SJSA1 (cell line): ENCODE data around the gene CTAGE4. TPM values are rescaled to one million over a fixed set of nuclear protein-coding genes. Genes with fewer than 3 reads are reported as not detected.
"Not testable (repeated sequence)": the region's sequence is repeated elsewhere in the genome, so short reads cannot be mapped to it uniquely, and the experiment has no call there.

Experiments used
- DNase-seq, 2 experiments: peaks; one replicate each; pipeline ENCODE4 v3.0.0-alpha.2; 2015 to 2020; ENCODE audit warnings: low spot score in 2 of 2, low read depth in 1 of 2
- H3K27ac ChIP-seq: fragments of 250-450 bp; sonication (Bioruptor Pico); 2 replicates; pipeline ENCODE4 v1.5.1; 2020; ENCODE audit warnings: mild to moderate bottlenecking, moderate library complexity
- H3K27me3 ChIP-seq: fragments of 250-450 bp; sonication (Bioruptor Pico); replicated peaks from 2 replicates; pipeline ENCODE4 v1.5.1; 2020; ENCODE audit warnings: mild to moderate bottlenecking, moderate library complexity
- H3K36me3 ChIP-seq: fragments of 250-450 bp; sonication (Bioruptor Pico); 2 replicates; pipeline ENCODE4 v1.5.1; 2020; ENCODE audit warnings: mild to moderate bottlenecking
- H3K4me1 ChIP-seq: fragments of 250-450 bp; sonication (Bioruptor Pico); replicated peaks from 2 replicates; pipeline ENCODE4 v1.6.1; 2021; ENCODE audit warnings: mild to moderate bottlenecking
- H3K4me3 ChIP-seq: fragments of 250-450 bp; sonication (Bioruptor Pico); 2 replicates; pipeline ENCODE4 v1.5.1; 2020; ENCODE audit warnings: mild to moderate bottlenecking
- H3K9me3 ChIP-seq: fragments of 250-450 bp; sonication (Bioruptor Pico); replicated peaks from 2 replicates; pipeline ENCODE4 v1.5.1; 2020; ENCODE audit warnings: mild to moderate bottlenecking
- total RNA-seq: library from RNA; depleted of rRNA; stranded (reverse); fragments of >200 nt; shearing (Covaris generic); gene quantifications from 2 replicates; pipeline ENCODE4 v1.2.3, GENCODE V29; 2014; rRNA removed

Gene CTAGE4
- total RNA-seq, 1 experiment from 2014 or later: not detected

DNA sequence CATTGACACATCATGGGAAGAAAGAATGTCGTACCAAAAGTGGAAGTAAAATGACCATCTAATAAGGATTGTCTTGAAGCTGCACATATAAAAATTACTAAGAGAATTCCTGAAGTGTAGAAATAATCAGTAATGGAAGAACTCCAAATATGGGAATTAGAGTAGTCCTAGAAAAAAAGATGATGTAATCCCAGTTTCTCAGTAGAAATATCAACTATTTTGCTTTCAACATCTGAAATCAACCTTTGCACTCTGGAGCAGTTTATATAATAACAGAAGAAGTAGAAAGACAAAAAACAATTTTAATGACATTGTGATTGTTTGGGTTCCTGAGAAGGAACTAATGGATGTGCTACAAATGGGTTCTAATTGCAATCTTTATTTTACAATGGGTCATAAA lies 49.8 kb downstream of the CTAGE4 start:
- not testable (repeated sequence) for H3K36me3 ChIP-seq

More for the DNA sequence above, 49.8 kb downstream of the CTAGE4 start:
- H3K27ac ChIP-seq, H3K9me3 ChIP-seq, H3K4me1 ChIP-seq, DNase-seq, H3K27me3 ChIP-seq, H3K4me3 ChIP-seq: not testable (repeated sequence)

Other genes with a start within 250 kb of the CTAGE4 start
- gene OR2F2, start 248.2 kb upstream of the CTAGE4 start, total RNA-seq: 0.13 TPM in 1 of 2 replicates, not detected in the other
- gene OR2F1, start 228.6 kb upstream of the CTAGE4 start, total RNA-seq: not detected in 2 replicates
- not detected in 2 replicates for gene OR6B1, start 183.1 kb upstream of the CTAGE4 start, total RNA-seq
- gene OR2A5, start 134.5 kb upstream of the CTAGE4 start, total RNA-seq: not detected in 2 replicates
- not detected in 2 replicates for gene OR2A25, start 113.7 kb upstream of the CTAGE4 start, total RNA-seq
- gene OR2A12, start 97.2 kb upstream of the CTAGE4 start, total RNA-seq: not detected in 2 replicates
- gene OR2A2, start 73.9 kb upstream of the CTAGE4 start, total RNA-seq: not detected in 2 replicates
- not detected in 2 replicates for gene OR2A14, start 60.3 kb upstream of the CTAGE4 start, total RNA-seq
- 0.53 TPM in 1 of 2 replicates, not detected in the other for gene ARHGEF35, start 12.4 kb downstream of the CTAGE4 start, total RNA-seq
- not detected in 2 replicates for gene OR2A42, start 56.1 kb downstream of the CTAGE4 start, total RNA-seq
- gene OR2A7, start 81.3 kb downstream of the CTAGE4 start, total RNA-seq: not detected in 2 replicates
- gene CTAGE8, start 85.8 kb downstream of the CTAGE4 start, total RNA-seq: not detected in 2 replicates
- gene OR2A1, start 129.0 kb downstream of the CTAGE4 start, total RNA-seq: not detected in 2 replicates
- 0.13 and 0.29 TPM in 2 replicates for gene ARHGEF5, start 171.9 kb downstream of the CTAGE4 start, total RNA-seq
- gene NOBOX, start 220.2 kb downstream of the CTAGE4 start, total RNA-seq: not detected in 2 replicates